ENCODE data around the gene ELN.

The ELN gene

DNA sequence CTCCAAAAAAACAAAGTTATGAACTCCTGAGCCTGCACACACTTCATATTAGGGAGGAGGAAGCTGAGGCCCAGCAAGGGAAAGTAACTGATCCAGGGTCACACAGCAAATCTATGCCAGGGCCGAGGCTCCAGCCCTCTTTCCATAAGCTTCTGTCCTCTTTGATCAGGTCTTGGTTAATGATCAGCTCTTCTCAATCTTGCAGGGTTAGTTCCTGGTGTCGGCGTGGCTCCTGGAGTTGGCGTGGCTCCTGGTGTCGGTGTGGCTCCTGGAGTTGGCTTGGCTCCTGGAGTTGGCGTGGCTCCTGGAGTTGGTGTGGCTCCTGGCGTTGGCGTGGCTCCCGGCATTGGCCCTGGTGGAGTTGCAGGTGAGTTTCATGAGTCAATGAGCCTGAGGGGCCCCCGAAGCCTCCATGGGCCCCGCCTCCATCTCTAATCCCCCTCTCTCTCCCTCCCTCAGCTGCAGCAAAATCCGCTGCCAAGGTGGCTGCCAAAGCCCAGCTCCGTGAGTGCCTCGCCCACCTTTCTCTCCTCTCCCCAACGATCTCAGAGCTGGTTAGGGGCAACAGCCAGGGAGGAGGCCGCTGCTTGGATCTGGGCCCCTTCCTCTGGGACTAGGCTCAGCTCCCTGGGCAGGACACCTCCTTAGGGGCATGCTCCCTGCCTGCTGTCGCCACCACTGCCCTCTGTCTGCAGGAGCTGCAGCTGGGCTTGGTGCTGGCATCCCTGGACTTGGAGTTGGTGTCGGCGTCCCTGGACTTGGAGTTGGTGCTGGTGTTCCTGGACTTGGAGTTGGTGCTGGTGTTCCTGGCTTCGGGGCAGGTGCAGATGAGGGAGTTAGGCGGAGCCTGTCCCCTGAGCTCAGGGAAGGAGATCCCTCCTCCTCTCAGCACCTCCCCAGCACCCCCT, 32.0 kb downstream of the ELN start:
- DNase-seq (ENCODE audit: low read depth, low spot score): no peak

GRCh38 chr7:74061840-74062539, 34.0 kb downstream of the ELN start:
- no peak for DNase-seq (ENCODE audit: low read depth, low spot score)

- no peak for DNase-seq (ENCODE audit: low read depth, low spot score)
These were observed 35.3 kb downstream of the ELN start for GRCh38 chr7:74063223-74063641.

DNA sequence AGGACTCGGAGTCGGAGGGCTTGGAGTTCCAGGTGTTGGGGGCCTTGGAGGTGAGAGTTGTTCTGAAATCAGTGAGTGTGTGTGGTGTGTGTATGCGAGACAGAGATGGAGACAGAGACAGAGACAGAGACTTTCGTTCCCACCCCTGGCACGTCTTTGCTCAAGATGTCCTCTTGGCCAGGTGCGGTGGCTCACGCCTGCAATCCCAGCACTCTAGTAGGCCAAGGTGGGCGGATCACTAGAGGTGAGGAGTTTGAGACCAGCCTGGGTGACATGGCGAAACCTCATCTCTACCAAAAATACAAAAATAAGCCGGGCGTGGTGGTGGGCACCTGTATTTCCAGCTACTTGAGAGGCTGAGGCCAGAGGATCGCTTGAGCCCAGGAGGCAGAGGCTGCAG, 35.7 kb downstream of the ELN start:
- no peak for DNase-seq (ENCODE audit: low read depth, low spot score)

- DNase-seq (ENCODE audit: low read depth, low spot score): no peak
These were observed 36.7 kb downstream of the ELN start for GRCh38 chr7:74064696-74065095.

- no peak for DNase-seq (ENCODE audit: low read depth, low spot score)
These were observed 38.7 kb downstream of the ELN start for GRCh38 chr7:74066626-74067025.

GRCh38 chr7:74068378-74069085, 40.6 kb downstream of the ELN start:
- no peak for DNase-seq (ENCODE audit: low read depth, low spot score)

DNA sequence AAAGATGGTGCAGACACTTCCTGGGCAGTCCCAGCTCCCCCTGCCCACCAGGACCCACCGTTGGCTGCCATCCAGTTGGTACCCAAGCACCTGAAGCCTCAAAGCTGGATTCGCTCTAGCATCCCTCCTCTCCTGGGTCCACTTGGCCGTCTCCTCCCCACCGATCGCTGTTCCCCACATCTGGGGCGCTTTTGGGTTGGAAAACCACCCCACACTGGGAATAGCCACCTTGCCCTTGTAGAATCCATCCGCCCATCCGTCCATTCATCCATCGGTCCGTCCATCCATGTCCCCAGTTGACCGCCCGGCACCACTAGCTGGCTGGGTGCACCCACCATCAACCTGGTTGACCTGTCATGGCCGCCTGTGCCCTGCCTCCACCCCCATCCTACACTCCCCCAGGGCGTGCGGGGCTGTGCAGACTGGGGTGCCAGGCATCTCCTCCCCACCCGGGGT, 41.1 kb downstream of the ELN start:
- no peak for DNase-seq (ENCODE audit: low read depth, low spot score)

GRCh38 chr7:74069790-74070618, 42.0 kb downstream of the ELN start:
- DNase-seq (ENCODE audit: low read depth, low spot score): no peak

GRCh38 chr7:74070619-74070921, 42.6 kb downstream of the ELN start:
- no peak for DNase-seq (ENCODE audit: low read depth, low spot score)

DNA sequence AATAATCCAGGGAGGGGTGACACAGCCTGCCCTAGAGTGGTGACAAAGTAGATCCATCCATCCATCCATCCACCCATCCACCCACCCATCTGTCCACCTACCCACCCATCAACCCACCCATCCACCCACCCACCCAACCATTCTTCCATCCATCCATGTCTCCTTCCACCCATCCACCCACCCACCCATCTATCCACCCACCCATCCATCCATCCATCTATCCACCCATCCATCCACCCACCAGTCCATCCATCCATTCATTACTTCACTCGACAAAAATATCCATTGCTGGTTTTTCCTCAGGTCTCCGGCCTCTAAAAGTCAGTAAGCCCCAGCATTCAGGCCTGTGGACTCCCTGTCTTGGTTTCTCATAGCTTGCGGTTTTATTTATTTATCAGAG, 43.1 kb downstream of the ELN start:
- DNase-seq (ENCODE audit: low read depth, low spot score): no peak

DNA sequence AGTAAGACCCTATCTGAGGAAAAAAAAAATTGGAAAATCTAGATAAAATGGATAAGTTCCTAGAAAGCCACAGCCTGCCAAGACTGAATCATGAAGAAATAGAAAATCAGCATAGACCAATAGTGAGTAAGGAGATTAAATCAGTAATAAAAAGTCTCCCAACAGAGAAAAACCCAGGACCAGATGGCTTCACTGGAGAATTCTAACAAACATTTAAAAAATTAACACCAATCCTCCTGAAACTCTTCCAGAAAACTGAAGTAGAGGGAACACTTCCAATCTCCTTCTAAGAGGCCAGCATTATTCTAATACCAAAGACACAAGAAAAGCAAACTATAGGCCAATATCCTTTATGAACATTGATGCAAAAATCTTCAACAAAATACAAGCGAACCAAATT, 46.8 kb downstream of the ELN start:
- no peak for DNase-seq (ENCODE audit: low read depth, low spot score)

DNA sequence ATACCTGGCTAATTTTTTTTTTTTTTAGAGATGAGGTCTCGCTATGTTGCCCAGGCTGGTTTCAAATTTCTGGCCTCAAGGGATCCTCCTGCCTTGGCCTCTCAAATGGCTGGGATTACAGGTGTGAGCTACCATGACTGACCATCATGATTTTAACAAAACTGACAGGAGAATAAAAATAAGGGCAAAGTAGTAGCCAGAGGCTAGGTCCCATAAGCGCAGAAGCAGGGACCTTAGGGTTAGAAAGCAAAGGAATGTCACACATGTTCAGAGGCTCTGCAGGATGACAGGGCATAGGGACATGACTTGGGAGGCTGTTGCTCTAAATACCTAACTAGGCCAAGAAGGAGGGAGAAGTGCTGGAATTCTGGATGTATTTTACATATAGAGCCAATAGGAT, 50.5 kb downstream of the ELN start:
- no peak for DNase-seq (ENCODE audit: low read depth, low spot score)

DNA sequence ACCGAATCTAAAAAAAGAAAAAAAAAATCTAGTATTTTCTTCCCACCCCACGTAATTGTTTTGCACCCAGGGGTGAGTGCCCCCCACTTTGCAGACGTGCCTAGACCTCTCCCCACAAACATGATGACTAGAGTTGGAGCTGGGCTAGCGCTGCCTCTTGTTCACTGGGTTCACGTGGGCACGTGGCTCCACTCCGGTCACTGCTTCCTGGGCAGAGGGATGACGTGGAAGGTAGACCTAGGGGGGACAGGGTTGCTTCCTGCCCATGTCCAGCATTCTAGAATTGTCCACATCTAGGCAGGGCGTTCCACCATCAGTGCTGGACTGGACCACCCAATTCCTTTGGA, 54.8 kb downstream of the ELN start:
- DNase-seq (ENCODE audit: low read depth, low spot score): no peak

DNA sequence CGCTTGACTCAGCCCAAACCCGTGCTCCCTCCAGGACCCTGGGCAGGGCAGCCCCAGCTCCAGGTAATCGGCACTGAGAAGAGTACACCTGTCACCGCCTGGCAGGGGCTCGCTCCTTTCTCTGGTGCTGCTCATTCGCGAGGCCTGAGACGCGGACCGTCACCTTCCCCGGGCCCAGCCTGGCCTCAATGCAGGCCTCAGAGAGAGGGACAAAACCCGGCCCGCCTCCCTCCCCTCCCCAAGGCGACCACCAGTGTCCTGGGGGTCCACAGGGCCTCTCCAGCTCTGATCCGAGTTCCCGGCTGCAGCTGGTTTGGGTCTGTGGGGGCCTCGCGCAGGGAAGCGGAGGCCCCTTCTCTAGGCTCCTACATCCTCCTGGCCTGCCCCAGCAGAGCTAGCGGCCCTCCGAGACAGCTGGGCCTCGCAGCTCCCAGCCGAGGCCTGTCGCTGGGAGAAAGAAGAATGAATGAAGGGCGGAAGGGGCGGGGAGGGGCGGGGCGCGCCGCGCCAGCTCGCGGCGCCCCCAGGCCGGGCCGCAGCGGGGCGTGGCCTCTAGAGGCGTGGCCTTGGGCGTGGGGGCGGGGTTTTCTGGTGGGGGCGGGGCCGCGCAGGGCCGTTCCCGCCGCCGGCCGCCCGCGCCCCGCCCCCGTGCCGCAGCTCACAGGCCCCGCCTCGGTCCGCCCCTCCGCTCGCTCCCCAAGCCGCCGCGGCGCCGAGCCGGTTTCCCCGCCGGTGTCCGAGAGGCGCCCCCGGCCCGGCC, 55.3 kb downstream of the ELN start, which contains the start of gene LIMK1:
LIMK1 (plus strand) TSS at position 688 of the 760 bp plus-strand sequence. CDS start 187 bp downstream, outside the sequence.
- DNase-seq (ENCODE audit: low read depth, low spot score): no peak

DNA sequence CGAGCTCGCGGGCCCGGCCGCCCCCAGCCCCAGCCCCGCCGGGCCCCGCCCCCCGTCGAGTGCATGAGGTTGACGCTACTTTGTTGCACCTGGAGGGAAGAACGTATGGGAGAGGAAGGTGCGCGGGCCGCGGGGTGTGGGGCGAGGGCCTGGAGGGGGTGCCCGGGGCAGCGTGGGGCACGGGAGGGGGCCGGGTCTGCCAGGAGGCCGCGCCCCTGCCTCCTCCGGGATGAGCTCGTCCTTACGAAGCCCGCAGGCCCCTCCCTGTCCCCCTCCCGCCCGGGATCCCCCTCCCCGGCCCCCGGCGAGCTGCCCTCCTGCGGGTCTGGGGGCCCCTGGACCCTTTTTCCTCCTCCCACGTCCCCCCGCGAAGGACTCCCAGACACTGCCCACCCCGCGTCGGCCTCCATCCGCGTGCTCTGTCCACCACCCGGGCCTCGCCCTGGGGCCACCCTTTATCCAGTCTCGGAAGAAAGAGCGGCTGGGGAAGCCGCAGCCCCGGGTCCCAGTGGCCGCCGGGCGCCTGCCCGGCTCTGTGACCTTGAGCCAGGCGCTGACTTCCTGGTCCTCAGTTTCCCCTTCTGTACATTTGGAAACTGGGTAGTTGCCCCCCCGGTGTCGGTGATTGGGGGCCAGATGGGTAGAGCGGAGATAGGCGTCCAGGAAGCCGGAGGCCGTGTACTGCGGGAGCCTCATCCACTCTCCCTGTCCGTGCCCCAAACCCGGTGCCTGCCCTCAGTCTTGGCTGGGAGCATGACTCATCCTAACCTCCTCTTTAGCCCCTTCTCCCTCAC, 56.2 kb downstream of the ELN start:
- no peak for DNase-seq (ENCODE audit: low read depth, low spot score)

DNA sequence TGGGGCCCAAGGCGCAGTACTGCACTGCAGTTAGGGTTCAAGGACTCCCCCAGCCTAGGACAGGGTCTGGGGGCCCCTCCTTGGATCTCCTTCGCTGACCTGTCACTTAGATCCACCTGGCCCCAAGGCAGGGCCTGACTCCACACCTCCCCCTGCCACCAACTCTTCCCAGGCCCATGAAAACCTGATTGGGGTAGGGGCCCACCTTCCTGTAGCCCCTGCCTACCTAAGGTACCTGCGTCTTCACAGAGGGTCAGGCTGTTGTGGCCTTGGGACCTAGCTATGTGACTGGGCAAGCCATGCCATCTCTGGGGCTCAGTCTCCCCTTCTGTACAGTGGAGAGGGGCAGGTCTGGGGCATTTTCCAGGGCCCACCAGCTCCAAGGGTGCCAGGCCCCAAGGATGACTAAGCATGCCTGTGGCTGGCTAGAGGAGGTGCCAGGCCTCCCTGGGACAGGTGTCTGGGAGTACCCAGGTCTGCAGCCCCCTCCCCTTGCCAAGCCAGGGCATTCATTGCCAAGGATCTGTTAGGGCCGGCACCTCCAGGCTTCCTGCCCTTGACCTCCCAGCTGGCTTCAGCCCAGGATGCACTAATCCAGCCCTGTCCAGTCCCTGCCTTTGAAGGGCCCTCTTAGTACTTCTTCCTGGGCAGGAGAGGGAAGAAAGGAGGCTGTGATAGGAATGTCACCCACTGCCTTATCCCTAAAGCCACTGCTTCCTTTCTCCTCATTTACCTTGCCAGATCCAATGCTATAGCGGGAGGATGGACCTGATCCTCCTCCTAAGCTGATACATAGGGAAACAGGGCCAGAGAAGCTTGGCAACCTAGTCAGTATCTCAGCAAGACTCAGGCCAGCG, 57.0 kb downstream of the ELN start:
- DNase-seq (ENCODE audit: low read depth, low spot score): no peak

DNA sequence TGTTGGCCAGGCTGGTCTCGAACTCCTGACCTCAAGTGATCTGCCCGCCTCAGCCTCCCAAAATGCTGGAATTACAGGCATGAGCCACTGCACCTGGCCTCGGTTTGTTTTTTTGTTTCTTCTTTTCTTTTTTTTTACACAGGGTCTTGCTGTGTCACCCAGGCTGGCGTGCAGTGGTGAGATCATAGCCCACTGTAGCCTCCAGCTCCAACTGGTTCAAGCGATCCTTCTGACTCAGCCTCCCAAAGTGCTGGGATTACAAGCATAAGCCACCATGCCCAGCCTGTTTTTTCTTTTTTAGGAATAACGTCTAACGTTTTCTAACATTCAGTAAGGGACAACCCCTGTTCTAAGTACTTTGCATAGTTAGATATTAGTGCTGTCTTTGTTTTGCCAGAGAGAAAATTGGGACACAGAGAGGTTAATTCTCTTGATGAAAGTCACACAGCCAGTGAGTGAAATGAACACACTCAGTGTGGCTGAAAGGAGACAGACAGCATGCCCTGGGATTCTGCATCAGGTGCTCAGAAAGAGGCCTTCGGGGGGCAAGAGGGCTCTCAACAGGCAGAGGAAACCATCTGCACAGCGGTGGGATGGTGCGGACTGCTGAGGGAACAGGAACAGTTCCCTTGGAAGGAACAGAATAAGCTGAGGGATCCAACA, 59.9 kb downstream of the ELN start:
- DNase-seq (ENCODE audit: low read depth, low spot score): no peak

All from iPS DF 19.7 (cell line).